SK-N-SH treated with all-trans-retinoic acid at 6 μM for 48 hours (cell line): ENCODE results near the gene DIP2C.

Experiments used
- ATAC-seq: fragments of 200-7000 bp; cut with Tn5 transposase; 3 replicates; pipeline ENCODE4 v1.9.1; 2020; ENCODE audit warnings: mild to moderate bottlenecking, moderate library complexity
- ARNTL ChIP-seq: fragments of 450-650 bp; formaldehyde crosslinking; IDR thresholded peaks from 2 replicates; pipeline ENCODE4 v1.5.0; 2020; ENCODE audit warnings: low read depth, mild to moderate bottlenecking, moderate library complexity, borderline replicate concordance
- BACH2 ChIP-seq: fragments of 250-450 bp; sonication (Bioruptor Pico); IDR thresholded peaks from 2 replicates; pipeline ENCODE4 v1.9.0; 2021; ENCODE audit warnings: mild to moderate bottlenecking, borderline replicate concordance
- CSDC2 ChIP-seq: fragments of 250-450 bp; sonication (Bioruptor Pico); IDR thresholded peaks from 2 replicates; pipeline ENCODE4 v1.5.0; 2020; ENCODE audit warnings: mild to moderate bottlenecking, moderate library complexity
- GLIS3 ChIP-seq: fragments of 250-450 bp; sonication (Bioruptor Pico); IDR thresholded peaks from 2 replicates; pipeline ENCODE4 v1.5.0; 2020; ENCODE audit warnings: mild to moderate bottlenecking, moderate library complexity
- ISL1 ChIP-seq: fragments of 250-450 bp; sonication (Bioruptor Pico); IDR thresholded peaks from 2 replicates; pipeline ENCODE4 v2.1.2; 2022; ENCODE audit warnings: mild to moderate bottlenecking, moderate library complexity
- OSR1 ChIP-seq: fragments of 250-450 bp; sonication (Bioruptor Pico); IDR thresholded peaks from 2 replicates; pipeline ENCODE4 v1.8.0; 2022; ENCODE audit warnings: moderate library complexity, mild to moderate bottlenecking, inconsistent platforms
- PPARA ChIP-seq: fragments of 250-450 bp; sonication (Bioruptor Pico); IDR thresholded peaks from 2 replicates; pipeline ENCODE4 v1.5.0; 2020; ENCODE audit warnings: mild to moderate bottlenecking, borderline replicate concordance
- RARB ChIP-seq: fragments of 250-450 bp; sonication (Bioruptor Pico); IDR thresholded peaks from 2 replicates; pipeline ENCODE4 v1.8.0; 2021; ENCODE audit warnings: mild to moderate bottlenecking, moderate library complexity
- SNAI2 ChIP-seq: fragments of 250-450 bp; sonication (Bioruptor Pico); IDR thresholded peaks from 2 replicates; pipeline ENCODE4 v1.5.0; 2020; ENCODE audit warnings: mild to moderate bottlenecking, moderate library complexity
- TCF4 ChIP-seq: fragments of 250-450 bp; sonication (Bioruptor Pico); IDR thresholded peaks from 2 replicates; pipeline ENCODE4 v1.8.0; 2021; ENCODE audit warnings: mild to moderate bottlenecking, moderate library complexity, borderline replicate concordance
- TOX ChIP-seq: fragments of 250-450 bp; sonication (Bioruptor Pico); IDR thresholded peaks from 2 replicates; pipeline ENCODE4 v1.8.0; 2021; ENCODE audit warnings: mild to moderate bottlenecking, moderate library complexity, borderline replicate concordance
- ZC3H10 ChIP-seq: fragments of 250-450 bp; sonication (Bioruptor Pico); IDR thresholded peaks from 2 replicates; pipeline ENCODE4 v1.5.1; 2021; ENCODE audit warnings: mild to moderate bottlenecking, moderate library complexity
- ZFP3 ChIP-seq: fragments of 250-450 bp; sonication (Bioruptor Pico); IDR thresholded peaks from 2 replicates; pipeline ENCODE4 v1.5.0; 2020; ENCODE audit warnings: mild to moderate bottlenecking, moderate library complexity
- ZFP30 ChIP-seq: fragments of 450-650 bp; formaldehyde crosslinking; IDR thresholded peaks from 2 replicates; pipeline ENCODE4 v1.5.0; 2022; ENCODE audit warnings: mild to moderate bottlenecking, moderate library complexity
- ZNF565 ChIP-seq: fragments of 450-650 bp; formaldehyde crosslinking; conservative IDR thresholded peaks from 2 replicates; pipeline ENCODE4 v1.5.0; 2020; ENCODE audit warnings: low read depth, mild to moderate bottlenecking, moderate library complexity
- ZNF70 ChIP-seq: fragments of 450-650 bp; formaldehyde crosslinking; IDR thresholded peaks from 2 replicates; pipeline ENCODE4 v1.5.0; 2020; ENCODE audit warnings: mild to moderate bottlenecking, moderate library complexity
- ZNF8 ChIP-seq: fragments of 450-650 bp; formaldehyde crosslinking; IDR thresholded peaks from 2 replicates; pipeline ENCODE4 v1.5.0; 2020; ENCODE audit warnings: mild to moderate bottlenecking, moderate library complexity
- TF ChIP-seq, protein P1 (sequence below): fragments of 250-450 bp; sonication (Bioruptor Pico); IDR thresholded peaks from 2 replicates; pipeline ENCODE4 v1.8.0; 2020; ENCODE audit warnings: mild to moderate bottlenecking, moderate library complexity, borderline replicate concordance
- TF ChIP-seq, protein P2 (sequence below): fragments of 250-450 bp; sonication (Bioruptor Pico); IDR thresholded peaks from 2 replicates; pipeline ENCODE4 v1.5.1; 2021; ENCODE audit warnings: mild to moderate bottlenecking, moderate library complexity
- TF ChIP-seq, protein P3 (sequence below): fragments of 250-450 bp; sonication (Bioruptor Pico); IDR thresholded peaks from 2 replicates; pipeline ENCODE4 v1.8.0; 2021; ENCODE audit warnings: low read depth, mild to moderate bottlenecking, moderate library complexity, borderline replicate concordance
- TF ChIP-seq, protein P4 (sequence below): fragments of 250-450 bp; sonication (Bioruptor Pico); IDR thresholded peaks from 2 replicates; pipeline ENCODE4 v1.5.0; 2020; ENCODE audit warnings: mild to moderate bottlenecking, moderate library complexity
- TF ChIP-seq, protein P5 (sequence below): fragments of 250-450 bp; sonication (Bioruptor Pico); IDR thresholded peaks from 2 replicates; pipeline ENCODE4 v1.5.1; 2020; ENCODE audit warnings: low read depth, mild to moderate bottlenecking, moderate library complexity

The DIP2C gene

DNA sequence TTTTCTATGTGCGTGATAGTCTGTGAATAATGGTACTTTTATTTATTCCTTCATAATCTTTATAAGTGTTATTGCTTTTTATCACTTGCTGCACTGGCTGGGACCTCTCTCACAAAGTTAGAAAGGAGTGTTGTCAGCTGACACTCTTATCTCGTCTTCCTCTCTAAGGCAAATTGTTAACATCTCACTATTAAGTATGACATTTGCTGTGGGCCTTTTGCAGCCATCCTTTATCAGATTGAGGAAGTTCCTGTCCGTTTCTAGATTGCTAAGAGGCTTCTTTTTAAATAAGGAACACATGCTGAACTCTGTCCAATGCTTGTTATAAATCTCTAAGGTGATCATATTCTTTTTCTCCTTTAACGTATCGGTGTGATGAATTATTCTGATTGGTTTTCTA lies 27.4 kb upstream of the DIP2C start:
- TF ChIP-seq ZNF8 (CRISPR knock-in tag), result no peak
- no peak for TF ChIP-seq ZC3H10 (CRISPR knock-in tag)
- TF ChIP-seq, protein P1, sequence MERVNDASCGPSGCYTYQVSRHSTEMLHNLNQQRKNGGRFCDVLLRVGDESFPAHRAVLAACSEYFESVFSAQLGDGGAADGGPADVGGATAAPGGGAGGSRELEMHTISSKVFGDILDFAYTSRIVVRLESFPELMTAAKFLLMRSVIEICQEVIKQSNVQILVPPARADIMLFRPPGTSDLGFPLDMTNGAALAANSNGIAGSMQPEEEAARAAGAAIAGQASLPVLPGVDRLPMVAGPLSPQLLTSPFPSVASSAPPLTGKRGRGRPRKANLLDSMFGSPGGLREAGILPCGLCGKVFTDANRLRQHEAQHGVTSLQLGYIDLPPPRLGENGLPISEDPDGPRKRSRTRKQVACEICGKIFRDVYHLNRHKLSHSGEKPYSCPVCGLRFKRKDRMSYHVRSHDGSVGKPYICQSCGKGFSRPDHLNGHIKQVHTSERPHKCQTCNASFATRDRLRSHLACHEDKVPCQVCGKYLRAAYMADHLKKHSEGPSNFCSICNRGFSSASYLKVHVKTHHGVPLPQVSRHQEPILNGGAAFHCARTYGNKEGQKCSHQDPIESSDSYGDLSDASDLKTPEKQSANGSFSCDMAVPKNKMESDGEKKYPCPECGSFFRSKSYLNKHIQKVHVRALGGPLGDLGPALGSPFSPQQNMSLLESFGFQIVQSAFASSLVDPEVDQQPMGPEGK (CRISPR knock-in tag), result no peak
- TF ChIP-seq, protein P2, sequence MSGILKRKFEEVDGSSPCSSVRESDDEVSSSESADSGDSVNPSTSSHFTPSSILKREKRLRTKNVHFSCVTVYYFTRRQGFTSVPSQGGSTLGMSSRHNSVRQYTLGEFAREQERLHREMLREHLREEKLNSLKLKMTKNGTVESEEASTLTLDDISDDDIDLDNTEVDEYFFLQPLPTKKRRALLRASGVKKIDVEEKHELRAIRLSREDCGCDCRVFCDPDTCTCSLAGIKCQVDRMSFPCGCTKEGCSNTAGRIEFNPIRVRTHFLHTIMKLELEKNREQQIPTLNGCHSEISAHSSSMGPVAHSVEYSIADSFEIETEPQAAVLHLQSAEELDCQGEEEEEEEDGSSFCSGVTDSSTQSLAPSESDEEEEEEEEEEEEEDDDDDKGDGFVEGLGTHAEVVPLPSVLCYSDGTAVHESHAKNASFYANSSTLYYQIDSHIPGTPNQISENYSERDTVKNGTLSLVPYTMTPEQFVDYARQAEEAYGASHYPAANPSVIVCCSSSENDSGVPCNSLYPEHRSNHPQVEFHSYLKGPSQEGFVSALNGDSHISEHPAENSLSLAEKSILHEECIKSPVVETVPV (CRISPR knock-in tag), result no peak
- no peak for TF ChIP-seq RARB
- TF ChIP-seq, protein P3, sequence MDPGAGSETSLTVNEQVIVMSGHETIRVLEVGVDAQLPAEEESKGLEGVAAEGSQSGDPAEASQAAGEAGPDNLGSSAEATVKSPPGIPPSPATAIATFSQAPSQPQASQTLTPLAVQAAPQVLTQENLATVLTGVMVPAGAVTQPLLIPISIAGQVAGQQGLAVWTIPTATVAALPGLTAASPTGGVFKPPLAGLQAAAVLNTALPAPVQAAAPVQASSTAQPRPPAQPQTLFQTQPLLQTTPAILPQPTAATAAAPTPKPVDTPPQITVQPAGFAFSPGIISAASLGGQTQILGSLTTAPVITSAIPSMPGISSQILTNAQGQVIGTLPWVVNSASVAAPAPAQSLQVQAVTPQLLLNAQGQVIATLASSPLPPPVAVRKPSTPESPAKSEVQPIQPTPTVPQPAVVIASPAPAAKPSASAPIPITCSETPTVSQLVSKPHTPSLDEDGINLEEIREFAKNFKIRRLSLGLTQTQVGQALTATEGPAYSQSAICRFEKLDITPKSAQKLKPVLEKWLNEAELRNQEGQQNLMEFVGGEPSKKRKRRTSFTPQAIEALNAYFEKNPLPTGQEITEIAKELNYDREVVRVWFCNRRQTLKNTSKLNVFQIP (CRISPR knock-in tag), result no peak
- no peak for TF ChIP-seq OSR1 (CRISPR knock-in tag)
- TF ChIP-seq, protein P4, sequence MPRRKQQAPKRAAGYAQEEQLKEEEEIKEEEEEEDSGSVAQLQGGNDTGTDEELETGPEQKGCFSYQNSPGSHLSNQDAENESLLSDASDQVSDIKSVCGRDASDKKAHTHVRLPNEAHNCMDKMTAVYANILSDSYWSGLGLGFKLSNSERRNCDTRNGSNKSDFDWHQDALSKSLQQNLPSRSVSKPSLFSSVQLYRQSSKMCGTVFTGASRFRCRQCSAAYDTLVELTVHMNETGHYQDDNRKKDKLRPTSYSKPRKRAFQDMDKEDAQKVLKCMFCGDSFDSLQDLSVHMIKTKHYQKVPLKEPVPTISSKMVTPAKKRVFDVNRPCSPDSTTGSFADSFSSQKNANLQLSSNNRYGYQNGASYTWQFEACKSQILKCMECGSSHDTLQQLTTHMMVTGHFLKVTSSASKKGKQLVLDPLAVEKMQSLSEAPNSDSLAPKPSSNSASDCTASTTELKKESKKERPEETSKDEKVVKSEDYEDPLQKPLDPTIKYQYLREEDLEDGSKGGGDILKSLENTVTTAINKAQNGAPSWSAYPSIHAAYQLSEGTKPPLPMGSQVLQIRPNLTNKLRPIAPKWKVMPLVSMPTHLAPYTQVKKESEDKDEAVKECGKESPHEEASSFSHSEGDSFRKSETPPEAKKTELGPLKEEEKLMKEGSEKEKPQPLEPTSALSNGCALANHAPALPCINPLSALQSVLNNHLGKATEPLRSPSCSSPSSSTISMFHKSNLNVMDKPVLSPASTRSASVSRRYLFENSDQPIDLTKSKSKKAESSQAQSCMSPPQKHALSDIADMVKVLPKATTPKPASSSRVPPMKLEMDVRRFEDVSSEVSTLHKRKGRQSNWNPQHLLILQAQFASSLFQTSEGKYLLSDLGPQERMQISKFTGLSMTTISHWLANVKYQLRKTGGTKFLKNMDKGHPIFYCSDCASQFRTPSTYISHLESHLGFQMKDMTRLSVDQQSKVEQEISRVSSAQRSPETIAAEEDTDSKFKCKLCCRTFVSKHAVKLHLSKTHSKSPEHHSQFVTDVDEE, result no peak
- no peak for TF ChIP-seq BACH2
- no peak for TF ChIP-seq CSDC2 (CRISPR knock-in tag)
- no peak for TF ChIP-seq ISL1 (CRISPR knock-in tag)
- no peak for TF ChIP-seq ZNF565
- TF ChIP-seq TOX, result no peak
- no peak for TF ChIP-seq ZNF70 (CRISPR knock-in tag)
- ATAC-seq, result no peak

DNA sequence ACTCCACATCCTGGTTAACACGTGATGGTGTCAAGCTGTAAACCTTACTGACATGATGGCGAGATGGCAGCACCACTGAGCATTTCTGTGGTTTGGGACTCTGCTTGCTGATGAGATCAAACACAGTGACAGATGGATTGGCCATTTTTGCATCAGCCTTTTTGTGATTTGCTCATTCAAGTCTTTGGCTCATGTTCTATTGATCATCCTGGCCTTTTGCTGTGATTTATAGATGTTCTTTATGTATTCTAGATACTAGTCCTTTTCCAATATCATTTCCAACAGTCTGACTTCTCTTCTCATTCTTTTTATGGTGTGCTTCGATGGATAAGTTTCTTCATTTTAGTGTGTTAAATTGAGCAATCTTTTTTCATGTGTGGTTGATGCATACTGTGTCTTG lies 24.7 kb upstream of the DIP2C start:
- no peak for ATAC-seq
- no peak for TF ChIP-seq ARNTL (CRISPR knock-in tag)
- no peak for TF ChIP-seq ZC3H10 (CRISPR knock-in tag)
- no peak for TF ChIP-seq SNAI2 (CRISPR knock-in tag)
- TF ChIP-seq, protein P5, sequence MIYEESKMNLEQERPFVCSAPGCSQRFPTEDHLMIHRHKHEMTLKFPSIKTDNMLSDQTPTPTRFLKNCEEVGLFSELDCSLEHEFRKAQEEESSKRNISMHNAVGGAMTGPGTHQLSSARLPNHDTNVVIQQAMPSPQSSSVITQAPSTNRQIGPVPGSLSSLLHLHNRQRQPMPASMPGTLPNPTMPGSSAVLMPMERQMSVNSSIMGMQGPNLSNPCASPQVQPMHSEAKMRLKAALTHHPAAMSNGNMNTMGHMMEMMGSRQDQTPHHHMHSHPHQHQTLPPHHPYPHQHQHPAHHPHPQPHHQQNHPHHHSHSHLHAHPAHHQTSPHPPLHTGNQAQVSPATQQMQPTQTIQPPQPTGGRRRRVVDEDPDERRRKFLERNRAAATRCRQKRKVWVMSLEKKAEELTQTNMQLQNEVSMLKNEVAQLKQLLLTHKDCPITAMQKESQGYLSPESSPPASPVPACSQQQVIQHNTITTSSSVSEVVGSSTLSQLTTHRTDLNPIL (CRISPR knock-in tag), result no peak
- TF ChIP-seq ISL1 (CRISPR knock-in tag), result no peak
- TF ChIP-seq, all 23 proteins: peak for 0

DNA sequence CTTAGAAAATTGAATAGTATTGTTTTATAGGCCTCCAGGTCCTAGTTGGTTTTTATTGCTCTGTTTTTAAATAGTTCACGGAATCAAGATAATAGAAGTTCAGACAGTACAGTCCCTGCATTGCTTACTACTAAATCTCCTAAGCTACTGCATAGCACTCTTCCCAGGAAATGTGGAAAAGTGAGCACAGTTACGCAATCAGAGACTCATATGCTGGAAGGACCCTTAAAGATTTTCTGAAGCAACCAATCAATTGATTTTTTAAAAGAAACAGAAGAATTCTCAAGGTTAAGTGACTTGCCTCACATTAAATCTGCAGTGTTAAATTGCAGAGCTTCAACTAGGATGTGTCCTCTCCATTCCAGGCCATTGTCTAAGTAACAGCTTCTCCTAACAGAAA lies 23.1 kb upstream of the DIP2C start:
- ATAC-seq, result no peak
- TF ChIP-seq PPARA (CRISPR knock-in tag) (no peak), ZFP3 (CRISPR knock-in tag) (no peak), RARB (no peak), TCF4 (no peak), BACH2 (no peak), ISL1 (CRISPR knock-in tag) (no peak), ZFP30 (CRISPR knock-in tag) (no peak), GLIS3 (no peak), ZNF70 (CRISPR knock-in tag) (no peak), ZC3H10 (CRISPR knock-in tag) (no peak), ZNF8 (CRISPR knock-in tag) (no peak)
- TF ChIP-seq, protein P3 (CRISPR knock-in tag), result no peak
- TF ChIP-seq, protein P4, result no peak
- TF ChIP-seq, protein P2 (CRISPR knock-in tag), result no peak
